Gastroesophageal sphincter (tissue), 3 donors: Measurements from ENCODE around the gene FXR1.
"Not testable (repeated sequence)": the region's sequence is repeated elsewhere in the genome, so short reads cannot be mapped to it uniquely, and the experiment has no call there.

Experiments used
- EP300 ChIP-seq: sonication (generic); formaldehyde crosslinking; IDR thresholded peaks from one replicate; pipeline ENCODE4 v1.6.1; 2017; ENCODE audit warnings: antibody characterized with exemption, mild to moderate bottlenecking
- POLR2A ChIP-seq, 2 donors: fragments of 450-650 bp; IDR thresholded peaks; one replicate each; pipeline ENCODE4 v1.6.1; 2017; ENCODE audit warnings: antibody characterized with exemption in 2 of 2, mild to moderate bottlenecking in 2 of 2, moderate library complexity in 1 of 2
- TF ChIP-seq, protein P1 (sequence below), 4 experiments: fragments of 200-600 bp in 2 of 4; fragments of 450-650 bp in 2 of 4; sonication (generic) in 1 of 4; IDR thresholded peaks; one replicate each; pipeline ENCODE4 v1.5.1; 2017 to 2019; ENCODE audit warnings: antibody characterized with exemption in 4 of 4, mild to moderate bottlenecking in 2 of 4, moderate library complexity in 2 of 4

DNA sequence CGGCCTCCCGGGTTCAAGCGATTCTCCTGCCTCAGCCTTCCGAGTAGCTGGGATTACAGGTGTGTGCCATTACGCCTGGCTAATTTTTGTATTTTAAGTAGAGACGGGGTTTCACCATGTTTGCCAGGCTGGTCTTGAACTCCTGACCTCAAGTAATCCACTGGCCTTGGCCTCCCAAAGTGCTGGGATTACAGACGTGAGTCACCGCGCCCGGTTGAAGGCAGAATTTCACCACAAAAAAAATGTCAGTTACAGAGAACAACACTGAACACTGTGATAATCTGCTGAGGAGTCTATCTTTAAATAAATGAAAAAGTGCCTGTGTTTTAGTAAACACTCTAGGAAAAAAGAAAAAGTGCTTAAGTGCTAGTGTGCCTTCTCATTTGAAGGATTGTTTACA, 73.9 kb downstream of the FXR1 start:
- TF ChIP-seq, protein P1, sequence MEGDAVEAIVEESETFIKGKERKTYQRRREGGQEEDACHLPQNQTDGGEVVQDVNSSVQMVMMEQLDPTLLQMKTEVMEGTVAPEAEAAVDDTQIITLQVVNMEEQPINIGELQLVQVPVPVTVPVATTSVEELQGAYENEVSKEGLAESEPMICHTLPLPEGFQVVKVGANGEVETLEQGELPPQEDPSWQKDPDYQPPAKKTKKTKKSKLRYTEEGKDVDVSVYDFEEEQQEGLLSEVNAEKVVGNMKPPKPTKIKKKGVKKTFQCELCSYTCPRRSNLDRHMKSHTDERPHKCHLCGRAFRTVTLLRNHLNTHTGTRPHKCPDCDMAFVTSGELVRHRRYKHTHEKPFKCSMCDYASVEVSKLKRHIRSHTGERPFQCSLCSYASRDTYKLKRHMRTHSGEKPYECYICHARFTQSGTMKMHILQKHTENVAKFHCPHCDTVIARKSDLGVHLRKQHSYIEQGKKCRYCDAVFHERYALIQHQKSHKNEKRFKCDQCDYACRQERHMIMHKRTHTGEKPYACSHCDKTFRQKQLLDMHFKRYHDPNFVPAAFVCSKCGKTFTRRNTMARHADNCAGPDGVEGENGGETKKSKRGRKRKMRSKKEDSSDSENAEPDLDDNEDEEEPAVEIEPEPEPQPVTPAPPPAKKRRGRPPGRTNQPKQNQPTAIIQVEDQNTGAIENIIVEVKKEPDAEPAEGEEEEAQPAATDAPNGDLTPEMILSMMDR (IDR thresholded peaks at IDR 0.05) = not testable (repeated sequence)
- TF ChIP-seq POLR2A (IDR thresholded peaks at IDR 0.05); EP300: not testable (repeated sequence)
